GM12865 (cell line): ENCODE measurements around the gene SLMAP.
"Not testable (repeated sequence)": the region's sequence is repeated elsewhere in the genome, so short reads cannot be mapped to it uniquely, and the experiment has no call there.

Experiments used
- DNase-seq: peaks from one replicate; pipeline ENCODE4 v3.0.0; 2010; ENCODE audit warnings: low read depth
- H3K4me3 ChIP-seq: 2 replicates; pipeline ENCODE4 v1.5.1; 2011; ENCODE audit warnings: mild to moderate bottlenecking, low read depth, low read length, control low read depth
- TF ChIP-seq, protein P1 (sequence below): IDR thresholded peaks from 2 replicates; pipeline ENCODE4 v1.5.1; 2011; ENCODE audit warnings: low read length, control low read depth, low read depth, inconsistent platforms; ENCODE audit not compliant: insufficient read depth; ENCODE audit errors: missing control alignments

SLMAP gene

GRCh38 chr3:57872606-57873005 is 116.5 kb downstream of the SLMAP start:
- no peak overlapping the region for H3K4me3 ChIP-seq
- TF ChIP-seq, protein P1, sequence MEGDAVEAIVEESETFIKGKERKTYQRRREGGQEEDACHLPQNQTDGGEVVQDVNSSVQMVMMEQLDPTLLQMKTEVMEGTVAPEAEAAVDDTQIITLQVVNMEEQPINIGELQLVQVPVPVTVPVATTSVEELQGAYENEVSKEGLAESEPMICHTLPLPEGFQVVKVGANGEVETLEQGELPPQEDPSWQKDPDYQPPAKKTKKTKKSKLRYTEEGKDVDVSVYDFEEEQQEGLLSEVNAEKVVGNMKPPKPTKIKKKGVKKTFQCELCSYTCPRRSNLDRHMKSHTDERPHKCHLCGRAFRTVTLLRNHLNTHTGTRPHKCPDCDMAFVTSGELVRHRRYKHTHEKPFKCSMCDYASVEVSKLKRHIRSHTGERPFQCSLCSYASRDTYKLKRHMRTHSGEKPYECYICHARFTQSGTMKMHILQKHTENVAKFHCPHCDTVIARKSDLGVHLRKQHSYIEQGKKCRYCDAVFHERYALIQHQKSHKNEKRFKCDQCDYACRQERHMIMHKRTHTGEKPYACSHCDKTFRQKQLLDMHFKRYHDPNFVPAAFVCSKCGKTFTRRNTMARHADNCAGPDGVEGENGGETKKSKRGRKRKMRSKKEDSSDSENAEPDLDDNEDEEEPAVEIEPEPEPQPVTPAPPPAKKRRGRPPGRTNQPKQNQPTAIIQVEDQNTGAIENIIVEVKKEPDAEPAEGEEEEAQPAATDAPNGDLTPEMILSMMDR = no peak
- DNase-seq = no peak

DNA sequence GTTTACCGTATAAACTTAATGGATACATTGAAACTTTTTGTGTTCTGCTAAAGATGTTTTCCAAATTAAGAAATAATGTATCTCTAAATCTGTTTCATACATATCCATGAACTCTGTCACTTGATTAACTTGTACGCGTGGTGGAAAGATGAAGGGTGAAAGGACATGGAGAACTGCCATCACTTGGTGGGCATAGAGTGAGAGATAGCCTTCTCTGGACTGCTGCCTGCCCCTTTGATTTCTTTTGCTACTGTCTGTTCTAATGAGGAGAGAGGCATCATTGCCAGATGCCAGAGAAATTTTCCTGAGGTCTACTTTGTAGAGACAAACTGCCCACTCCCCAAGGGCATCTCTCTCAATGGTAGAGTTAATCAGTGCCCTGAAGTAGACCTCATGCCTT is 120.5 kb downstream of the SLMAP start:
- TF ChIP-seq, protein P1 = no peak
- DNase-seq = no peak
- no peak overlapping the region for H3K4me3 ChIP-seq

DNA sequence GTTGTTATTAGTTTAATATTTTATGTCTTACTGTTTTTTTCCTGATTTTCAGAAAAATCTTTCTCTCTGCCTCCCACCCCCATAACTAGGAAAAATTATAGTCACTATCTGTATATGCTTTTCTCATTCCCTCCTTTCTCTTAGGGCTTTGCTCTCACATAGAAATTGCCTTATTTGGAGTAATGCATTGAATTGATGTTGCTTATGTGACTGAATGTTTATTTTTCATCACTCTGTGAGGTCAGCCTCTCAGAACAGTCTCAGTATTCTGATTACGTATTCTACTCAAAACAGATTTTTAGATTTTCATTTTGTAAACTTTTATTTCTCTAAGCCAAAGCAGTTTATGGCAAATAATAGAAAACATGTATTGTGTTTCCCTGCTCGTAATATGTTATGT is 121.0 kb downstream of the SLMAP start:
- no peak for DNase-seq
- TF ChIP-seq, protein P1 = no peak
- no peak overlapping the region for H3K4me3 ChIP-seq

GRCh38 chr3:57884436-57884835 is 128.3 kb downstream of the SLMAP start:
- DNase-seq, H3K4me3 ChIP-seq: not testable (repeated sequence)

DNA sequence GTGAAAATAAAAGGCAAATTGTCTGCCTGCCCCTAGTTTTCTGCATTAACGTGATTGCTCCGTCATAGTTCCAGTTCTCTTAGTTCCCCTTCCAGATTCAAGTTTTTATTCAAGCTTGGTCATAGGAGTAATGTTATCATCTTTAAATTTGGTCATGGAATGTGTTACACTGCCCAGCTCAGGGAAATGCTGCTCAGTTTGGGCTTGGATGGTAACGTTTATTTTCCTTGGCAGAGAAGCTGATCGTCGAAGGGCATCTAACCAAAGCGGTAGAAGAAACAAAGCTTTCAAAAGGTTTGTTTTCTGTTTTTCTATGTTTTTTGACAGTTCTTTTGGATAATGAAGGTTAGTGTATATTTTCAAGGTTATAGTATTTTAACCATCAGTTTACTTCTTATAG is 133.7 kb downstream of the SLMAP start:
- DNase-seq = no peak
- TF ChIP-seq, protein P1 = no peak
- H3K4me3 ChIP-seq = no peak overlapping the region

GRCh38 chr3:57890874-57891273 is 134.8 kb downstream of the SLMAP start:
- DNase-seq = no peak
- TF ChIP-seq, protein P1 = no peak
- no peak overlapping the region for H3K4me3 ChIP-seq

- no peak for DNase-seq
- no peak overlapping the region for H3K4me3 ChIP-seq
- TF ChIP-seq, protein P1 = no peak
Observed at GRCh38 chr3:57892423-57892822, 136.3 kb downstream of the SLMAP start.
